HG02840 (cell line): ENCODE measurements around the gene ACP4.

Source experiments
- ATAC-seq: cut with Tn5 transposase; IDR thresholded peaks from one replicate; pipeline ENCODE4 v1.9.1; 2021; ENCODE audit warnings: mild to moderate bottlenecking, moderate library complexity, moderate number of reproducible peaks; ENCODE audit not compliant: unreplicated experiment, low FRiP score

ACP4 gene

DNA sequence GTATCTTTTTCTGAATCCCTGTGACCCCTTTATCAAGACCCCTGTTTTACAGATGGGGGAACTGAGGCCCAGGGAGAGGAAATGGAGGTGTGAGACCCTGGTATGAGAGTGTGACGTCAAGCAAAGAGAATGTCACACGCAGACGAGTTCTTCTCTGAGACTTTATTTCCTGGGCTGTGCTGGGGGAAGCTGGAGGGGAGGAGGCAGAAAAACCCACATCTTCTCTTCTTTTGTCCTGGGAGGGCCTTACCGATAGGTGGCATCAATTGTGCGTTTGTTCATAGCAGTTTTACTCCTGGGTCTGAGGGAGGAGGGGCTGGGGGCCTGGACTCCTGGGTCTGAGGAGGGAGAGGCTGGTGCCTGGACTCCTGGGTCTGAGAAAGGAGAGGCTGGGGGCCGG lies 48.0 kb downstream of the ACP4 start:
- no peak for ATAC-seq

DNA sequence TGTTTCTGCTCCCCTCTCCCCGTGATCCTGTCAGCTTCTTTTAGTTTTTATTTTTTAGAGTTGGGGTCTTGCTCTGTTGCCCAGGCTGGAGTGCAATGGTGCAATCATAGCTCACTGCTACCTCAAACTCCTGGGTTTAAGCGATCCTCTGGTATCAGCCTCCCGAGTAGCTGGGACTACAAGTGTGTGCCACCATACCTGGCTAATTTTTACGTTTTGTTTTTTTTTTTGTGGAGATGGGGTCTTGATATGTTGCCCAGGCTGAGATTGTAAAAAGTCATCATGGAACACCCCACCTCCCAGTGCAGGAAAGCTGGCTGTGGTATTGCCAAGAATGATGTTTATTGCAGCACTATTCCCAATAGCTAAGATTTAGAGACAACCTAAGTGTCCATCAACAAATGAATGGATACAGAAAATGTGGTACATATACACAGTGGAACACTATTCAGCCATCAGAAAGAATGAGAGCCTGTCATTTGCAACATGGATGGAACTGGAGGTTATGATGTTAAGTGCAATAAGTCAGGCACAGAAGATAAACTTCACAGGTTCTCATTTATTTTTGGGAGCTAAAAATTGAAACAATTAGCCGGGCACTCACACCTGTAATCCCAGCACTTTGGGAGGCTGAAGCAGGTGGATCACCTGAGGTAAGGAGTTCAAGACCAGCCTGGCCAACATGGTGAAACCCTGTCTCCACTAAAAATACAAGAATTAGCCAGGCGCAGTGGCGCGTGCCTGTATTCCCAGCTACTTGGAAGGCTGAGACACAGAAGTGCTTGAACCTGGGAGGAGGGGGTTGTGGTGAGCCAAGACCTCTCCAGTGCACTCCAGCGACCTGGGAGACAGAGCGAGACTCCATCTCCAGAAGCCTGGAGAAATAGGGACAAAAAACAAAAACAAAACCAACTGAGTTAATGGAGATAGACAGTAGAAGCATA lies 49.8 kb downstream of the ACP4 start:
- ATAC-seq: no peak

DNA sequence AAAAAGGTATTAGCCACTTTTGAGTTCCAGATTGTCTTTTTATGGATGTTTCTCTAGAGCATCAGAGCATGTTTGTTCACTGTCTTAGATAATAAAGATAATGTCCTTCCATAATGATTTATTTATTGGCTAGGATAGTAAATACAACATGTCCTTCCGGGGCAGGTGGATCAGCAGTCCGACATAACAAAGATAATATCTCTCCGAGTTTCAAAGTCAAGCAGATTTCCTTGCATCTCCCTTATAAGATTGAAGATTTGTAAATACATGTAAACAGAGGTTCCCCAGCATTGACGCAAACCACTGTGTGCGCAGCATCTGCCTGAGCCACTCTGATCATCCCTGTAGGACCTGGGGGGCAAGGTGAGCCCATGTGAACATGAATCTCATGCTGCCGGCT lies 51.9 kb downstream of the ACP4 start:
- ATAC-seq: no peak

DNA sequence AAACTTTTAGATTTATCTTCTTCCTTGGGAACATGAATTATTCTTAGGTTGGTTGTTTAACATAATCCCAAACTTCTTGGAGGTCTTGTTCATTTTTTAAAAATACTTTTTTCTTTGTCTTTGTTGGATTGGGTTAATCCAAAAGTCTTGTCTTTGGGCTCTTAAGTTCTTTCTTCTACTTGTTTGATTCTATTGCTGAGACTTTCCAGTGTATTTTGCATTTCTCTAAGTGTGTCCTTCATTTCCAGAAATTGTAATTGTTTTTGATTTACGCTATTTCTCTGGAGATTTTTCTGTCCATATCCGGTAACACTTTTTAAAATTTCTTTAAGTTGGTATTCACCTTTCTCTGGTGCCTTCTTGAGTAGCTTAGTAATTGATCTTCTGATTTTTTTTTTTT lies 53.0 kb downstream of the ACP4 start:
- ATAC-seq: no peak

DNA sequence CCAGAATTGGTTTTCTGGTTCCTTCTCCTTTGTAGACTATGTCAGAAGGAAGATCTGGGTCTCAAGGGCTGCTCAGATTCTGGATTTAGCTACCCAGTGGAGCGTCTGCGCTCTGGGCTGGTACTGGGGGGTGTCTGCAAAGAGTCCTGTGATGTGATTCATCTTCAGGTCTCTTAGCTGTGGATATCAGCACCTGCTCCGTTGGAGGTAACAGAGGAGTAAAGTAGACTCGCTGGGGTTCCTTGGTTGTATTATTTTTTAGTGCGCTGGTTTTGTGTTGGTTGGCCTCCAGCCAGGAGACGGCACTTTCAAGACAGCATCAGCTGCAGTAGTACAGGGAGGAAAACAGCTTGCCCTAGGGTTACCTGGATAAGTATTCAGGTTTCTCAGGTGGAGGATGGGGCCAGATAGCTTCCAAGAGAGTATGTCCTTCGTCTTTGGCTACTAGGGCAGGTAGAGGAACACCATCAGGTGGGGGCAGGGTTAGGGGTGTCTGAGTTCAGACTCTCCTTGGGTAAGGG lies 53.5 kb downstream of the ACP4 start:
- no peak for ATAC-seq

DNA sequence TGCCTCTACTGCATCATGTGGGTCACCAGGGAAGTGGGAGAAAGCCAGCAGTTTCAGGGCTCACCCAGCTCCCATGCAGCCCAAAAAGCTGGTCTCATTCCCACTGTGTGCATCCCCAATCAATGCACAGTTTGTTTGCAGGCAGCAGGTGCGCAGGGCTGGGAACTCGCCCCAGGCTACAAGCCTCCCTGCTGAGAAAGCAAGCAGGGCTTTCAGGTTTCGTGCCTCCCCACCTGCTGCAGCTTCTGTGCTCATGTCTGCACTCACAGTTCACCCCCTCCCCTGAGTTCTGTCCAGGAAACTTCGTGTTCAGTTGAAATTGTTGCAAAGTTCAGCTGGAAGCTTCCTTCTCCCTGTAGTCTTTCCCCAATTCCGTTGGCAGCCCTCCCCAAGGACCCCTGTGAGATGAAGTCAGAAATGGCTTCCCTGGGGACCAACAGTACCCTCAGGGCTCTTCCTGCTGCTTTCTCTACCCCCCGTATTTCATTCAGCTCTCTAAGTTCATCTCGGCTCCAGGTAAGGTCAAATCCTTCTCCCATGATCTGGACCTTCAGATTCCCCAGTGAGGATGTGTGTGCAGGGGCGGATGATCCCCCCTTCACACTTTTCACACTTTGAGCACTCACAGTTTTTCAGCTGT lies 54.2 kb downstream of the ACP4 start:
- no peak for ATAC-seq
